ENCODE measurements around the gene TBC1D24.

Gene TBC1D24

DNA sequence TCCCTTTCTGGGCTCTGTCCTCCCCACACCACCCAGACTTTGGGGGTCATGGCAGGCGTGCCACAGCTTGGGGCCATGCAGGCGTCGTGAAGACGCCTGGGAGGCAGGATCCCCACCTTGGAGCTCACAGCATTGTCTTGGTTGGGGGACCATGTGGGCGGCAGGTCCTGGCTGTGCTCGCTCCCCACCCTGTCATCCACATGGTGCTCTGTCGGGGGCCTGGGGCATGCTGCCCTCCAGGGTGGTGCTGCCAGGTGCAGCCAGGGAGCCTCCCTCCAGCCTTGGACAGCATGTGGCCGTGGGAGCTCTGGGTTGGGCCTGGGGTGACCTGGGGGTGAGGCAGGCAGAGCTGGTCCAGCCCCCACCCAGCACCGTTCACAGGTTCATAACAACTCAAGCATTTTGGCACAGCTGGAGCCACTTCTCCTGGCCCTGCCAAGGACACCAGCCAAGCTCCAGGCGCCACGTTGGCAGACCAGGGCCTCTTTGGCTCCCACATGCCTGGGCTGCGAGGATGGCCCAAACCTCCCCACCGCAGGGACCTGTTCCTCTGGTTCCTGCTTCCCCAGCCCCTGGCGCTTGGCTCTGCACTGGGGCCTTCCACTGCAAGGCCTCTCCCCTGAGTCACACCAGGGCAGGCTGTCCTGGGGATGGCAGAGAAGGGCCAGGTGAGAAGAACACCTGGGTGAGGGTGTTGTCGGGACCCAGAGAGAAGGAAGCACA is 23.8 kb downstream of the TBC1D24 start:
- TF ChIP-seq, protein P1, sequence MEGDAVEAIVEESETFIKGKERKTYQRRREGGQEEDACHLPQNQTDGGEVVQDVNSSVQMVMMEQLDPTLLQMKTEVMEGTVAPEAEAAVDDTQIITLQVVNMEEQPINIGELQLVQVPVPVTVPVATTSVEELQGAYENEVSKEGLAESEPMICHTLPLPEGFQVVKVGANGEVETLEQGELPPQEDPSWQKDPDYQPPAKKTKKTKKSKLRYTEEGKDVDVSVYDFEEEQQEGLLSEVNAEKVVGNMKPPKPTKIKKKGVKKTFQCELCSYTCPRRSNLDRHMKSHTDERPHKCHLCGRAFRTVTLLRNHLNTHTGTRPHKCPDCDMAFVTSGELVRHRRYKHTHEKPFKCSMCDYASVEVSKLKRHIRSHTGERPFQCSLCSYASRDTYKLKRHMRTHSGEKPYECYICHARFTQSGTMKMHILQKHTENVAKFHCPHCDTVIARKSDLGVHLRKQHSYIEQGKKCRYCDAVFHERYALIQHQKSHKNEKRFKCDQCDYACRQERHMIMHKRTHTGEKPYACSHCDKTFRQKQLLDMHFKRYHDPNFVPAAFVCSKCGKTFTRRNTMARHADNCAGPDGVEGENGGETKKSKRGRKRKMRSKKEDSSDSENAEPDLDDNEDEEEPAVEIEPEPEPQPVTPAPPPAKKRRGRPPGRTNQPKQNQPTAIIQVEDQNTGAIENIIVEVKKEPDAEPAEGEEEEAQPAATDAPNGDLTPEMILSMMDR (IDR thresholded peaks at IDR 0.05; ENCODE audit: low read depth, low read length) = no peak
- in situ Hi-C loops (cut with HindIII; ENCODE audit: low sequenced_read_pairs) = no loop called here
- DNase-seq (ENCODE audit: low read depth, low spot score) = no peak
- H3K4me3 ChIP-seq (ENCODE audit: low read depth, low read length) = no peak overlapping the region

DNA sequence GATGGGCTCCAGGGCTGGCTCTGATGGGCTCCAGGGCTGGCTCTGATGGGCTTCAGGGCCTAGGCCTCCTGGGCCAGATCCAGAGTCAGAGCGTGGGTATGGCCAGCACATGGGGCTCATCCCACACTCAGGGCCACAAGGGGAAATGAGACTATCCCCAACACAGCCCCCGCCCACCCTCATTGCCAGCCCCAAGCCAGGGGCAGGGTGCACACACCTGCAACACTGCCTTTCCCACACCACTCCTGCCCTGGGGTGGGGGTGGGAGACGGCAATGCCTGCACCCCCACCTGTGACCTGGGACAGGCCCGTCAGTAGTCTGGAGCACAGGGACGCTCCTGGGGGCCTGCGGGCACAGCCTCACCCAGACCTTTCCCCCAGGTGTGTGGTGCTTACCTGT is 24.5 kb downstream of the TBC1D24 start:
- TF ChIP-seq, protein P1 (IDR thresholded peaks at IDR 0.05; ENCODE audit: low read depth, low read length) = no peak
- H3K4me3 ChIP-seq (ENCODE audit: low read depth, low read length) = no peak overlapping the region
- no peak for DNase-seq (ENCODE audit: low read depth, low spot score)
- in situ Hi-C loops (cut with HindIII; ENCODE audit: low sequenced_read_pairs) = no loop called here

DNA sequence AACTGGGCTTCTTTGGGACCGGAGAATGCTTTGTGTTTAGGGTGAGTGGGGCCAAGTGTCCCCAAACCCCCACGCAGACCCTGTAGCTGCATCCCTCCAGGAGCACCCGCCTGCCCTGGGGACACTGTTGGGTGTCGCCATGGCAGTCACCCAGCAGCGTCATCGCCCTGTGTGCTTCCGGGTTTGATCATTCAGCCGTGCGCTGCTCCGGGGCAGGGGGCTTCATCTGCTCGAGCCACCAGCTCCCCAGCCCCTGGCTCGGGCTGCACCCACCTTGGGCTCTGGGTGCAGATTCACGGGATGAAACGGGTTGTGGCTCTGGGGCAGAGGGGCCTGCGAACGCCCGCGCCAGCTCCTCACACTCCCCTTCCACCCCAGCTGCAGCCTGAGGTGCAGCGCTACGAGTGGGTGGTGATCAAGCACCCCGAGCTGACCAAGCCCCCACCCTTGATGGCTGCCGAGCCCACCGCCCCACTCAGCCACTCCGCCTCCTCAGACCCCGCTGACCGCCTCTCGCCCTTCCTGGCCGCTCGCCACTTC is 25.0 kb downstream of the TBC1D24 start:
- no peak for DNase-seq (ENCODE audit: low read depth, low spot score)
- in situ Hi-C loops (cut with HindIII; ENCODE audit: low sequenced_read_pairs) = no loop called here
- no peak overlapping the region for H3K4me3 ChIP-seq (ENCODE audit: low read depth, low read length)
- TF ChIP-seq, protein P1 (IDR thresholded peaks at IDR 0.05; ENCODE audit: low read depth, low read length) = no peak

DNA sequence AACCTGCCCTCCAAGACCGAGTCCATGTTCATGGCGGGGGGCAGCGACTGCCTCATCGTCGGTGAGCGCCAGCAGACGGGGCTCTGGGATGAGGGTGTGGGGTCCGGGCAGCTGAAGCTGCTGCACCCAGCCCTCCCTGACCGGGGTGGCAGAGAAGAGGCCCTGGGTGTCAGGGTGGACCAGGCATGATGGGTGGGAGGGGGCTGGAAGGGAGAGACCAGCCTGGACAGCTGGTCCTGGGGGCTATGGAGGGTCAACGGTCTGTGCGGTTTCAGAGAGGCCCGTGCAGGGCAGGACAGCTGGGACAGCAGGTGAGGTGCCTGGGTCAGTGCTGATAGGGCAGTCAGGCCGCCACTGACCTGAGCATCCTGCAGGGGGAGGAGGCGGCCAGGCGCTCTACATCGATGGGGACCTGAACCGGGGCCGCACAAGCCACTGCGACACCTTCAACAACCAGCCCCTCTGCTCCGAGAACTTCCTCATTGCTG is 25.5 kb downstream of the TBC1D24 start:
- no peak for DNase-seq (ENCODE audit: low read depth, low spot score)
- in situ Hi-C loops (cut with HindIII; ENCODE audit: low sequenced_read_pairs) = no loop called here
- no peak overlapping the region for H3K4me3 ChIP-seq (ENCODE audit: low read depth, low read length)
- TF ChIP-seq, protein P1 (IDR thresholded peaks at IDR 0.05; ENCODE audit: low read depth, low read length) = no peak

DNA sequence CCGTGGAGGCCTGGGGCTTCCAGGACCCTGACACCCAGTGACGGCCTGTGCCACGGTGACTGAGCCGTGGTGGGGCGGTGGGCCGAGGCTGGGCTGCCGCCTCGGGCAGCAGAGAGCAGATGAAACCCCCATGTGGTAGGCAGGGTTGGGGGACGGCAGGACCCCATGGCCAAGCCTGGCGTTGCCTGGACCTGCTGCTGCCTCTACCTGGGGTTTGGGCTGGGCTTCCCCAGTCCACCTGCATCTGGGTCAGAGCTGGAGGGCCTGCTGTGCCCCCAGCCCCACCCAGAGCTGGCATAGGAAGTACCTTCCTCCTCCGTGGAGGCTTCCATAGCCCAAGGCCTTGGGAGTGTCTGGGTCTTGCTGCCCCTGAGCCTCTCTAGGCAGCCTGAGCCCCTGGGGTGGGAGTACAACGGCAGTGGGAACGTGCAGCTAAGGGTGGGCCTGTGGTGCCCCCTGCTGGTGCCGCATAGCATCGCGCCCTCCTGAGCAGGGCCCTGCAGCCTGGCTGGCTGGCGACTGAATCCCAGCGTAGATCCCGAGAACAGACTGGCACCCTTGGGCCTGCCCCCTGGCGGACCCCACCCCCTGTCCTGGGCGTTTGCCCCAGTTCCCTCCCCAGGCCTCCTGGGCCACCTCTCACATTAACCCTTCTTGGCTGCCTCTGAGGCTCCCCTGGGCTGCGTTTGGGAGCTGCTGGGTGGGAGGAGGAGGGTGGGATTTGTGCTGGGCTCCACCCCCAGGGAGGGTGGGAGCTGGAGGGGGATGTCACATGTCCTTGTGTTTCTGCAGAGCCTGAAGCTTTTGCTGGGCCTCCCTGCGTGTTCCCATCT is 26.2 kb downstream of the TBC1D24 start:
- TF ChIP-seq, protein P1 (IDR thresholded peaks at IDR 0.05; ENCODE audit: low read depth, low read length) = peak; percentile 98
- no peak overlapping the region for H3K4me3 ChIP-seq (ENCODE audit: low read depth, low read length)
- DNase-seq (ENCODE audit: low read depth, low spot score) = peak; percentile 77
- in situ Hi-C loops (cut with HindIII; ENCODE audit: low sequenced_read_pairs) = no loop called here

DNA sequence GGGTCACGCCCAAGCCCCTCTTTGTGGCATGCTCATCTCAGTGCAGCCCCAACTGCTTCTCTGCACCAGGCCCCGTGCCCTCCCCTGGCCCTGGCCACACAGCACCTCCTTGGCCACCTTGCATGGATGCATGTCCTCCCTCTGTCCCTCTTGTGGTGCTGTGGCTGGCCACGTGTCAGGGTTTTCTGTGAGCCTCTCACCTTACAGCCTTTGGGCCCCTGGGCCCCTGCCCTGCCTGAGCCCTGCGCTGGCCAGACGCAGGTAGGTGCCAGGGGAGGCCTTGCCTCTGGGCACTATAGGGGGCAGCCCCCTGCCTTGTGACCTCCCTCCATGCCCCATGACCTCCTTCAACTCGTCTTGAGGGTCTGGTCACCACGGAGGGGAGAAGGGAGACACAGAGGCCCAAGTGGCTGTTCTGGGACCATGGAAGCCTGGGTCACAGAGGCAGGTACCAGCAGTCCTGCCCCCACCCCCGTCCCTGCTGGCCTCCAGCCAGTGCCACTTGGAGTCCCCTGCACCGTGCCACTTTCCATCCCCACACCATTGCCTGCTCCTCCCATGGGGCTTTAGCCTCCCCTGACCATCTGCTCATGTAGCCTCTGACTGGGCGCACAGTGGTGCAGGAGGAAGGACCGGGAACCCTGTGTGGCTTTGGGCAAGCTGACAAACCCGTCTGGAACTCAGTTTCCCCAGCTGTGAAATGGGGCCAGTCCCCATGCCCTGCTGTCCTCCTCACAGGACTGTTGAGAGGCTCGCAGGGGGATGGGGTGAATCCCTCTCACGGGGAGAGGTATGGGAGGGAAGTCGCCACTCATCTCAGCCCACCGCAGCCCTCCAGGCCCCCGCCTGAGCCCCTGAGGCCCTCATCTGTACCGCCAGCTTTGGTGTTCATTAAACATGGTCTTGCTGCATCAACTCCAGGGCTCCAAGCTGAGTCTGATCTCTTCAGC is 27.3 kb downstream of the TBC1D24 start:
- no peak for DNase-seq (ENCODE audit: low read depth, low spot score)
- in situ Hi-C loops (cut with HindIII; ENCODE audit: low sequenced_read_pairs) = no loop called here
- H3K4me3 ChIP-seq (ENCODE audit: low read depth, low read length) = no peak overlapping the region
- TF ChIP-seq, protein P1 (IDR thresholded peaks at IDR 0.05; ENCODE audit: low read depth, low read length) = no peak

Data from astrocyte of the spinal cord (primary cell).